OCI-M2 (cell line): ENCODE results near the gene IL1RAPL2.
"Not testable (repeated sequence)": the region's sequence is repeated elsewhere in the genome, so short reads cannot be mapped to it uniquely, and the experiment has no call there.

Source experiments
- DNase-seq: peaks from one replicate; lab custom pipeline; 2025; ENCODE audit not compliant: unreplicated experiment; lab: John Stamatoyannopoulos, UW

IL1RAPL2 gene

GRCh38 chrX:105664243-105664642 lies 1098.2 kb downstream of the IL1RAPL2 start:
- DNase-seq = no peak

GRCh38 chrX:105684288-105684687 lies 1118.3 kb downstream of the IL1RAPL2 start:
- not testable (repeated sequence) for DNase-seq

GRCh38 chrX:105694839-105695238 lies 1128.8 kb downstream of the IL1RAPL2 start:
- no peak for DNase-seq

GRCh38 chrX:105695451-105695850 lies 1129.5 kb downstream of the IL1RAPL2 start:
- no peak for DNase-seq

GRCh38 chrX:105696870-105697269 lies 1130.9 kb downstream of the IL1RAPL2 start:
- DNase-seq = no peak

- DNase-seq = no peak
Measured at GRCh38 chrX:105697984-105698781, 1132.2 kb downstream of the IL1RAPL2 start.

GRCh38 chrX:105700331-105700730 lies 1134.3 kb downstream of the IL1RAPL2 start:
- DNase-seq = no peak

GRCh38 chrX:105701310-105702052 lies 1135.5 kb downstream of the IL1RAPL2 start:
- DNase-seq = no peak

GRCh38 chrX:105703876-105704275 lies 1137.9 kb downstream of the IL1RAPL2 start:
- DNase-seq = no peak

- DNase-seq = no peak
Measured at GRCh38 chrX:105706041-105706440, 1140.0 kb downstream of the IL1RAPL2 start.

GRCh38 chrX:105711805-105712204 lies 1145.8 kb downstream of the IL1RAPL2 start:
- DNase-seq = no peak

GRCh38 chrX:105715746-105716145 lies 1149.7 kb downstream of the IL1RAPL2 start:
- DNase-seq = no peak

GRCh38 chrX:105723966-105724735 lies 1158.2 kb downstream of the IL1RAPL2 start:
- DNase-seq = no peak

GRCh38 chrX:105725228-105725627 lies 1159.2 kb downstream of the IL1RAPL2 start:
- DNase-seq = no peak

- no peak for DNase-seq
Measured at GRCh38 chrX:105738162-105738561, 1172.2 kb downstream of the IL1RAPL2 start.

GRCh38 chrX:105744291-105744690 lies 1178.3 kb downstream of the IL1RAPL2 start:
- DNase-seq = no peak

- DNase-seq = no peak
Measured at GRCh38 chrX:105744946-105745345, 1178.9 kb downstream of the IL1RAPL2 start.

- DNase-seq = no peak
Measured at GRCh38 chrX:105745863-105746262, 1179.9 kb downstream of the IL1RAPL2 start.

- DNase-seq = no peak
Measured at GRCh38 chrX:105752338-105752956, 1186.4 kb downstream of the IL1RAPL2 start.

- DNase-seq = no peak
Measured at GRCh38 chrX:105753411-105753810, 1187.4 kb downstream of the IL1RAPL2 start.
